SKM-1 treated with dmso at 0.1 percent for 144 hours (cell line): ENCODE data around the gene IFNG.

Experiments used
- DNase-seq: peaks from one replicate; lab custom pipeline; 2025; ENCODE audit not compliant: unreplicated experiment; lab: John Stamatoyannopoulos, UW

The IFNG gene

GRCh38 chr12:68169213-68169889 lies 9.8 kb upstream of the IFNG start:
- no peak for DNase-seq

- DNase-seq, result no peak
These were observed 6.8 kb upstream of the IFNG start for GRCh38 chr12:68166317-68166831.

DNA sequence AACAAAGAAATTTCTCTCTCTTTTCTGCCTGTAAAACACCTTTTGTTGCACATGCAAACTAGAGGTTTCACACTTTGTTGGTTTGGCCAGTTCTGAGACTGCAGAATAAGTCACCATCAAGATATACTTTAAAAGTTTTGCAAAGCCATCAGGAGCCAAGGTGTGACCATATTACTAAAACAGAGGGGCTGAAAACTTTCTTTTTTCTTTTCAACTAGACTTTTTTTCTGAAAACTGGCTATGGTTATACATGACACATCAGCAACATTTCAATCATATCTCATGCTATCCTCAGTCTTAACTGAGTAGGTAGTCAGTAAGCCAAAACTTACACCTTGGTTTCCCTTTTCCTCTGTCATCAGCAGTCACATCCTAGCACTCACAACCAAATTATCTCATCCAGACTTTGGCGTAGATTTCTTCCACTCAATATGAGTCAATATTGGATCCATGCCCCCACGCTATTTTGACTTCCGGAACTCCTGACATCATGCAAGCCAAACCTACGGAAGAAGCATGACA lies 4.1 kb upstream of the IFNG start:
- no peak for DNase-seq

DNA sequence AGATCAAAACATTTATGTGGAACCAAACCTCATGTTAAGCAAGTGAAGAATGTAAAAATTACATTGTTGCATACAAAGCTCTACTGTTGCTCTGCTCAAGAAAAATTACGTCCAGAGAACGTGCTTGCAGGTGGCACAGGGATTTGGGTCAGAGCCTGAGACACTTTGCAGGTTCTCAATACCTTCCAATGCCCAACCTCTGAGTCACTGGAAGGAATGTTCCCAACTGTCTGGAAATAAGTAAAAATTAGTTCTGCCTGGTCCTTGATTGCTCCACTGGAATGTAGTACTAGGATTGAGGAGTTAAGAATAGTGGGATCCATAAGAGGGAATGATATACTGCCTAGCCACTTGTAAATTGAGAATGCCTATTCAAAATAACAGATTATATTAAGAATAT lies 2.8 kb upstream of the IFNG start:
- no peak for DNase-seq

DNA sequence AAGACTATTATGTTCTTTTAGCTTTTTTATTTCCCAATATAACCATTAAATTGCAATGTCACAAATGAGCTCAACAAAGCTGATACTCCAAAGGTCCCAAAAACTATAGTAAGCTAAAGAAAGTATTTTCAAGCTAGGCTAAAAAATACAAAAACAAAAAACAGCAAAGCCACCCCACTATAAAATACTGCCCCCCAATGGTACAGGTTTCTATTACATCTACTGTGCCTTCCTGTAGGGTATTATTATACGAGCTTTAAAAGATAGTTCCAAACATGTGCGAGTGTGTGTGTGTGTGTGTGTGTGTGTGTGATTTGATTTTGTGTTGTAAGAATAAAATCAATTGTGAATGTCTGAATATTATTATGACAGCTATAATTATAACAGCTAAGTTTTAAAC lies 1.1 kb downstream of the IFNG start:
- no peak for DNase-seq

DNA sequence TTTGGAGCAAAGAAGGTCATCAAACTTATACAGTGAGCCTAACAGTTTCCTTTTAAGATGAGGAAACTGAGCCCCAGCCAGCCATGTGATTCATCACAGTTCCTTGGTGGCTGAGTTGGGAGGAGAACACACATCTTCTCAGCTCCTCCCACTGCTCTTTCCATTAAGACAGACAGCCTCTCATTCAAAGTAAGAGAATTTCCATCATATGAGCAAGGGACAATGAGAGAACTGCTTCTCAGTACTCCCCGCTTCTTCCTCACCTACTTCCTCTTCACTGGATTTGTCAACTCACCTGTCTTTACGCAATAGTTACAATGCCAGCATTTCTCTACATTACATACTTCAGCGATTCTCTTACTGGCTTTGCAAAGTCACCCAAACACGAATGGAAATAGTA lies 2.2 kb downstream of the IFNG start:
- no peak for DNase-seq

DNA sequence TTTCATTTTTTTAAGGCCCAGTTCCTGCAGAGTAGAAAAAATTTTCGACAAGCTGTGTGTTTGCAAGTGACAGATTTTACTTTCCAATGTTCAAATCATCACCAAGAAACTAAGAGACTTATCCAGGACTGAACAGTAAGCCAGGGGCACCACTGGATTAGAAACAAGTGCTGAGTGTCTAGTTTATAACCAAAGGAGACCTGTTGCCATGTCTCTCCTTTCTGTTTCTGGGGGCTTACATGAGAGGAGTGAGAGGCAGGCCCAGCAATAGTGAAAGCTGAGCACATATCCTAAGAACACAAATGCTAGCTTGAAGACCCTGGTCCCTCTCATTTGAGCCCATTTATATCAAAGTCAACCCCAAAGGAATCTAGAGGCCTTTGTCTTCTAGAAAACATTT lies 2.9 kb downstream of the IFNG start:
- DNase-seq, result no peak

GRCh38 chr12:68154779-68155178 lies 4.8 kb downstream of the IFNG start:
- DNase-seq, result no peak

DNA sequence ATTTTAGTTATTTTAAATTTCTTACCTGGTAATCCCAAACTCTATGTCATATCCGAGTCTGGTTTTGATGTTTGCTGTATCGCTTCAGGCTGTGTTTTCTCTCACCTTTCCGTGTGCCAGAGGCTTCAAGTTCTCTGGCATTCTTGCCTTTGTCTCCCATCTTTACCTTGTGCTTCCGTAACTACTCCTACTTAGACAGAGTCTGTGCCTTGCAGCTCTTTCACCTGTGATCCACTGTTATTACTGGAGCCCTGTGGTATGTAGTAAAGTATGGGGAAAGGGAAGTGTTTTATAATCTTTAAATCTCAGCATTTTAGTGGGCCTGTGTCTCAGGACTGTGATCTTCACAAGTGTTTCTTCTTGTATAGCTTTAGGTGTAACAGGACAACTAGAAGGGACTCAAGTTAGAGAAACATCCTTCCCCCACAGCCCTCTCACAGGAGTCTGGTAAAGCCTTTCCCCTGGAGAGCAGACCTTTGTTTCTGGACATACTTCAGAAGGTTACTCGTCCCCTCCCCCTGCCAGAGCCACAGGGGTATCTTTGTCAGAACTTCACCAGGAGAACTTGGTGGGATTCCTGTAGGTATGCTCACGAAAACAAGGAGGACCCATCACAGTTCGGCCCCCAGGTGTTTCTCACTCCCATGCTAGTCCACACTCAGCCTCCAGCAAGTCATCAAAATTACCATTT lies 11.1 kb downstream of the IFNG start:
- DNase-seq, result no peak

DNA sequence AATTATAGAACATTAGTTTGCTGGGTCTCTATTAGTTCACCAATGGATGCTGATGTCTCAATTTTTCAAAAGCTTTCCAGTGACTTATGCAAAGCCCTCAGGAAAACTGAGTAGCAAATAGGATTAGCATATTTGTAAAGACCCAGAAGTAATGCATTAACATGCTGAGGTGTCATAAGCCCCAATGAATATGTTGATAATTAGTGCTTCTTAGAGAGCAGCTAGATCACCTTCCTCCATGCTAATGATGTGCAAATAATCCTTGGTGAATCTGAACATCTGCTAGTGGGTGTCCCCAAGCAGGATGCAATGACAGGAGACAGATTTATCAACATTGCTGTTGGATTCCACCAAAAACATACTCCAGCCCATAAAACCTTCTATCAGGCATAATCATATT lies 19.0 kb downstream of the IFNG start:
- no peak for DNase-seq

DNA sequence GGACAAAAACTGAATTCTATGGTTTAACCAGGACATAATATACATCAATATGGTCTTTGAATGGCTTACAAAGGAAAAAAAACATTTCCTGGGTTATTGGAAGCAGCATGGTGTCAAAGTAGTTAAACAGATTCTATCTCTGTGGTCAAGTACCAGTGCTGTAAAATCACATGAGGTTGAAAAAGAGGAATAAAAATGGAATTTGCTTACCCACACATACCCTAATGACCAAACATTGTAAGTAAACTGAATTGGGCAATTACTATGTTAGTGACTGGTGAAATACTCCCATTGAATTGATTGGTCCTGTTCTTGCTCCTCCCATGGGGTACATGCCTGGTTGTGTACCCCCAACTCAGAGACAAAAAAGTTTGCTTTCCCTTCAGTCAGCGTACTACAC lies 19.6 kb downstream of the IFNG start:
- no peak for DNase-seq

DNA sequence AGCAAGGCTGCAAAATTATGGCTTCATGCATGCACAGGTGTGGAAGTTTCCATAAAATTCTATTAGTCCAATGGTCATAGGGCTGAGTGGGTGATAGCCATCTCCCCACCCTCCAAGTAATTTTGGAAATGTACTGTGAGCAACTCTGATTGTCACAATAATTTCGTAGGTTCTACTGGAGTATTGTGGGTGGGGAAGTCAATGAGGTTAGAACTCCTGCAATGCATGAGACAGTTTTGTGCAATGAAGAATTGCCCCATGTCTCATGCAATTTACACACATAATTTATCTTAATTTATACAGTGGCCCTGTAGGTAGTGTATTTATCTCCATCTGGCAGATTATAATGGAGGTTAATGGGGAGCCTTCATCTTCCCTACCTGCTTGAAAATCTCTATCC lies 20.5 kb downstream of the IFNG start:
- DNase-seq, result no peak

DNA sequence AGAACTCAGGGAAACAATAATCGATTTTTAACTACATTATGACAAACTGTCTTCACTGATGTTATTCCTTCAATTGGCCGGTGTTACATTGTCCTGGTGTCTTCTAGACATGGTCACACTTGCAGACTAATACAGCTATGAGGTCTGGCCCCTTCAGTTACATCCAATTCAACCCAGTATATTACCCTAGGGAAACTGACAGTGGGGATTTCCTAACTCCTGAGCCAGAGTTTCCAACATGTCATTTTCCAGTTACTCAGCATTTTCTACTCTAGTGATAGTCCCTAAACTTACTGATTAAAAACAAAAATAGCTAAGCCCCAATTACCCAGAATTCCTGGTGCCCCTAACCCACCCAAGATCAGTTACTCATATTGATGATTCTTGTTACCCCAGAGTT lies 21.1 kb downstream of the IFNG start:
- DNase-seq, result no peak

GRCh38 chr12:68137335-68137830 lies 22.2 kb downstream of the IFNG start:
- DNase-seq, result no peak

- DNase-seq, result no peak
These were observed 24.0 kb downstream of the IFNG start for GRCh38 chr12:68135520-68135919.

- DNase-seq, result no peak
These were observed 27.6 kb downstream of the IFNG start for GRCh38 chr12:68131867-68132414.

DNA sequence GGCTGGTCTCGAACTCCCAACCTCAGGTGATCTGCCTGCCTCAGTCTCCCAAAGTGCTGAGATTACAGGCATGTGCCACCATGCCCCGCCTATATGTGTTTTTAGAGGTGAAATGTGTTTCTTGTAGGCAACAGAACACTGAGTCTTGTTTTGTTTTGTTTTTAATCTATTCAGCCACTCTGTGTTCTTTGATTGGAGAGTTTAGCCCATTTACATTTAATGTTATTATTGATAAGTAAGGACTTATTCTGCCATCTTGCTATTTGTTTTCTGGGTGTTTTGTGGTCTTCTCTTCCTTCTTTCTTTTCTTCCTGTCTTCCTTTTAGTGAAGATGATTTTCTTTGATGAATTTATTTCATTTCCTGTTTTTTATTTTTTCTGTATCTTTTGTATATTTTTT lies 29.6 kb downstream of the IFNG start:
- DNase-seq, result no peak

DNA sequence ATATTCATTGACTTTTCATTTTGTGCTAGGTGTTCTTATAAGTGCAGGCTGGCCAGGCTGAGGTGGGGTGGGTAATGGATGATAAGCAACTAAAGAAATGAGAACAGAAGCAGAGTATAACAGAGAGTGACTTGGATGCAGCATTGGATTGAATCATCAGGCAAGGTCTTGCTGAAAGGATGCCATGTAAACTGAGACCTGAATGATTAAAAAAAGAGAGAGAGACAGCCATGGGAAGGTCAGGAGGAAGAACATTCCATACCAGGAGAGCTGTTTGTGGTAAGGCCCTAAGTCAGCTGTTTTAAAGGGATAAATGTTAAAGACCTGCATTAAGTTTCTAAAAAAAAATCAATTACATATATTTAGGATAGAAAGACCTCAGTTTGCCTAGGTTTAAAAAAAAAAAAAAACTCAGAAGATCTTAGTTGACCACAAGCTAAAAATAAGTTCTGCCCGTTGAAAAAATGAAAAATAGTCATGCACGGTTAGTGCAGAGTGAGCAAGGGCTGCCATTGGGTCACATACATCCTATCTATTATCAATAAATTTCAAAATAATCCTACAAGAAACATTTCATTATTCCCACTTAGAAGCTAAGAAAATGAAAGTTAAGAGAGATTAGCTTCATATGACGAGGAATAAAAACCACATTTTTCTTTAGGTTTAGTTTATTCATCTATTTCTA lies 37.2 kb downstream of the IFNG start:
- DNase-seq, result no peak

GRCh38 chr12:68121143-68121542 lies 38.4 kb downstream of the IFNG start:
- no peak for DNase-seq

GRCh38 chr12:68119724-68120211 lies 39.8 kb downstream of the IFNG start:
- no peak for DNase-seq

- no peak for DNase-seq
These were observed 40.3 kb downstream of the IFNG start for GRCh38 chr12:68119250-68119649.
